Endodermal cell (in vitro differentiated cells): ENCODE measurements around the gene TBC1D1. TPM values are rescaled to one million over a fixed set of nuclear protein-coding genes. Genes with fewer than 3 reads are reported as not detected.
A peak's percentile ranks its signal among the peaks of the same experiment; 100 is the strongest.

ENCODE experiments used
- DNase-seq: peaks from one replicate; pipeline ENCODE4 v3.0.0-alpha.2; 2017
- H3K27ac ChIP-seq: 2 replicates; pipeline ENCODE4 v1.5.1; 2013; ENCODE audit warnings: mild to moderate bottlenecking, low read depth, low read length, moderate library complexity
- H3K27me3 ChIP-seq: 2 replicates; pipeline ENCODE4 v1.6.1; 2013; ENCODE audit warnings: mild to moderate bottlenecking, low read length, moderate library complexity; ENCODE audit not compliant: insufficient read depth, control insufficient read depth, poor library complexity, severe bottlenecking
- H3K36me3 ChIP-seq: 2 replicates; pipeline ENCODE4 v1.7.0; 2013; ENCODE audit warnings: mild to moderate bottlenecking, low read length, moderate library complexity; ENCODE audit not compliant: control insufficient read depth, insufficient read depth
- H3K4me1 ChIP-seq: one replicate; pipeline ENCODE4 v1.7.0; 2013; ENCODE audit warnings: low read length; ENCODE audit not compliant: control insufficient read depth, insufficient read depth
- H3K4me3 ChIP-seq: 2 replicates; pipeline ENCODE4 v1.5.1; 2013; ENCODE audit warnings: mild to moderate bottlenecking, low read length, moderate library complexity
- H3K9ac ChIP-seq: 2 replicates; pipeline ENCODE4 v1.6.1; 2013; ENCODE audit warnings: mild to moderate bottlenecking, low read length, moderate library complexity; ENCODE audit not compliant: poor library complexity, severe bottlenecking; ENCODE audit errors: extremely low read depth
- H3K9me3 ChIP-seq: 2 replicates; pipeline ENCODE4 v1.6.1; 2013; ENCODE audit warnings: mild to moderate bottlenecking, low read length, moderate library complexity; ENCODE audit not compliant: control insufficient read depth
- H3K27ac Mint-ChIP-seq: 2 replicates; pipeline ENCODE4 v1.8.0; 2020; ENCODE audit warnings: mixed read lengths
- H3K27me3 Mint-ChIP-seq: 2 replicates; pipeline ENCODE4 v1.8.0; 2021; ENCODE audit warnings: mild to moderate bottlenecking, mixed read lengths; ENCODE audit not compliant: insufficient read depth
- H3K36me3 Mint-ChIP-seq: 2 replicates; pipeline ENCODE4 v1.8.0; 2020; ENCODE audit warnings: low read depth, mixed read lengths
- H3K4me1 Mint-ChIP-seq: 2 replicates; pipeline ENCODE4 v1.8.0; 2020; ENCODE audit warnings: mixed read lengths
- H3K4me3 Mint-ChIP-seq: 2 replicates; pipeline ENCODE4 v1.8.0; 2020; ENCODE audit warnings: mild to moderate bottlenecking, moderate library complexity, mixed read lengths
- H3K9me3 Mint-ChIP-seq: 2 replicates; pipeline ENCODE4 v1.8.0; 2020; ENCODE audit warnings: mild to moderate bottlenecking, mixed read lengths
- WGBS, 2 experiments: methylation state at CpG; one replicate each; pipeline versions ENCODE4 v1.1.5 to v1.1.7; 2013; ENCODE audit warnings: missing lambda C conversion rate in 2 of 2, mixed read lengths in 1 of 2; ENCODE audit not compliant: insufficient coverage in 1 of 2, insufficient read length in 1 of 2; 5-methylcytosine and 5-hydroxymethylcytosine counted together
- total RNA-seq, 2 donors: library from RNA; stranded (reverse); fragmentation: NEBNext Ultra II Directional in 1 of 2; extraction: Animal tissue kit (Norgen Biotek cat#: 25700) in 1 of 2; gene quantifications; 2 replicates in 1 of 2; 3 replicates in 1 of 2; pipeline ENCODE4 v1.2.1, GENCODE V29; 2021
- TF ChIP-seq, protein P1 (sequence below): fragments of 200-600 bp; sonication (generic); conservative IDR thresholded peaks from 2 replicates; pipeline ENCODE4 v1.5.0; 2021; ENCODE audit warnings: antibody characterized with exemption, mild to moderate bottlenecking

TBC1D1 gene
- total RNA-seq, 2 donors from 2014 or later, result 110 to 122 TPM

DNA sequence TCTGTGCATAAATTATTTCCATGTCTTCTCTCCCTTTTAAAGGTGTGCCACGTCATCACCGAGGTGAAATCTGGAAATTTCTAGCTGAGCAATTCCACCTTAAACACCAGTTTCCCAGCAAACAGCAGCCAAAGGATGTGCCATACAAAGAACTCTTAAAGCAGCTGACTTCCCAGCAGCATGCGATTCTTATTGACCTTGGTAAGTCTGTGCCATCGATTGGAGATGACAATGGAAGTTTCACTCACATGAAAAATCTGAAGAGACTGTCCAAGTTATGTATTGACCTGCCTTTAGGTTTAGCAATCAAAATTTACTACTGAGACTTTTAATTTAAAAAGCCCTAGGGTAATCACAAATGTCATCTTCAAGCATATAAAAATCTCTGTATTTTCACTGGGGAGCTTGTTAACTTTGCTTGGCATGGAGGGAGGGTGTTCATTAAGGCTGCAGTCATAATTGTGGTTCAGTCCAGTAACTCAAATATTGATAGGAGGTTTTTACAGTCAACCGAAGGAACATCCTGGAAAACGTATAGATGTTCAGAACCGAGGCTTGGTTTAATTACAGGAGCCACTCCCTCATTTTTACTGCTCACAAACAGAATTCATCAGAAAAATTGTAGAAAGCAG lies 212.2 kb downstream of the TBC1D1 start:
- no peak for DNase-seq
- Mint-ChIP-seq H3K27ac (no peak overlapping the region), H3K4me1 (no peaks in the 10 kb centered on the region), H3K9me3 (no peaks in the 10 kb centered on the region), H3K36me3 (peaks cover 46% of the 10 kb centered on the region), H3K4me3 (no peak overlapping the region), H3K27me3 (no peaks in the 10 kb centered on the region)
- Histone ChIP-seq H3K27me3 (no peaks in the 10 kb centered on the region), H3K27ac (no peak overlapping the region), H3K9ac (no peak overlapping the region), H3K9me3 (no peaks in the 10 kb centered on the region), H3K36me3 (peaks cover 43% of the 10 kb centered on the region), H3K4me3 (no peak overlapping the region), H3K4me1 (no peaks in the 10 kb centered on the region)
- 95 to 100% methylated on average over 6 to 7 of the region's 7 CpGs for WGBS, 2 experiments
- TF ChIP-seq, protein P1, sequence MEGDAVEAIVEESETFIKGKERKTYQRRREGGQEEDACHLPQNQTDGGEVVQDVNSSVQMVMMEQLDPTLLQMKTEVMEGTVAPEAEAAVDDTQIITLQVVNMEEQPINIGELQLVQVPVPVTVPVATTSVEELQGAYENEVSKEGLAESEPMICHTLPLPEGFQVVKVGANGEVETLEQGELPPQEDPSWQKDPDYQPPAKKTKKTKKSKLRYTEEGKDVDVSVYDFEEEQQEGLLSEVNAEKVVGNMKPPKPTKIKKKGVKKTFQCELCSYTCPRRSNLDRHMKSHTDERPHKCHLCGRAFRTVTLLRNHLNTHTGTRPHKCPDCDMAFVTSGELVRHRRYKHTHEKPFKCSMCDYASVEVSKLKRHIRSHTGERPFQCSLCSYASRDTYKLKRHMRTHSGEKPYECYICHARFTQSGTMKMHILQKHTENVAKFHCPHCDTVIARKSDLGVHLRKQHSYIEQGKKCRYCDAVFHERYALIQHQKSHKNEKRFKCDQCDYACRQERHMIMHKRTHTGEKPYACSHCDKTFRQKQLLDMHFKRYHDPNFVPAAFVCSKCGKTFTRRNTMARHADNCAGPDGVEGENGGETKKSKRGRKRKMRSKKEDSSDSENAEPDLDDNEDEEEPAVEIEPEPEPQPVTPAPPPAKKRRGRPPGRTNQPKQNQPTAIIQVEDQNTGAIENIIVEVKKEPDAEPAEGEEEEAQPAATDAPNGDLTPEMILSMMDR, result no peak

DNA sequence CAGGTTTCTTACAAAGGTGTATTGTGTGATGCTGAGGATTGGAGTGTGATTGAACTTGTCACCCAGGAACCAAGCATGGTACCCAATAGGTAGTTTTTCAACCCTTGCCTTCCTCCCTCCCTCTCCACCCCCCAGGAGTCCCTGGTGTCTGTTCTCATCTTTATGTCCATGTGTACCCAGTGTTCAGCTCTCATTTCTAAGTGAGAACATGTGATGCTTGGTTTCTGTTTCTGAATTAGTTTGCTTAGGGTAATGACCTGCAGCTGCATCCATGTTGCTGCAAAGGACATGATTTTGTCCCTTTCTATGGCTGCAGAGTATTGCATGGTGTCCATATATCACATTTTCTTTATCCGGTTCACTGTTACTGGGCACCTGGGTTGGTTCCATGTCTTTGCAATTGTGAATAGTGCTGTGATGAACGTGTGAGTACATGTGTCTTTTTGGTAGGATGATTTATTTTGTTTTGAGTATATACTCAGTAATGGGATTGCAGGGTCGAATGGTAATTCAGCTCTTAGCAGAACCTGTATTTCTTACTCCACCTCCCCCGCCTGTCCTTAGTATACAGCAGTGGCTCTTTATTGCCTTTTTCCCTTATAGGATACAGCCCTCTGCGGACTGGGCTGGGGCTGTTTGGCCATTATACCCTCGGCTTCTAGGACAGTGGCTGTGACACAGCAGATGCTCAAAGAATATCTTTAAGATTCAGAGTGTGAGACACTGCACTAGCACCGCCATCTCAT lies 214.8 kb downstream of the TBC1D1 start:
- Mint-ChIP-seq H3K36me3 (peaks cover 56% of the 10 kb centered on the region), H3K4me1 (peaks cover 7% of the 10 kb centered on the region), H3K9me3 (no peaks in the 10 kb centered on the region), H3K27ac (no peak overlapping the region), H3K4me3 (no peak overlapping the region), H3K27me3 (no peaks in the 10 kb centered on the region)
- no peak overlapping the region for H3K4me3 ChIP-seq
- H3K4me1 ChIP-seq, result no peaks in the 10 kb centered on the region
- H3K27me3 ChIP-seq, result no peaks in the 10 kb centered on the region
- no peak for DNase-seq
- H3K36me3 ChIP-seq, result peaks cover 40% of the 10 kb centered on the region
- TF ChIP-seq, protein P1, result no peak
- 88 to 96% methylated on average over 6 to 7 of the region's 7 CpGs for WGBS, 2 experiments
- H3K27ac ChIP-seq, result no peak overlapping the region
- no peak overlapping the region for H3K9ac ChIP-seq
- H3K9me3 ChIP-seq, result no peaks in the 10 kb centered on the region

DNA sequence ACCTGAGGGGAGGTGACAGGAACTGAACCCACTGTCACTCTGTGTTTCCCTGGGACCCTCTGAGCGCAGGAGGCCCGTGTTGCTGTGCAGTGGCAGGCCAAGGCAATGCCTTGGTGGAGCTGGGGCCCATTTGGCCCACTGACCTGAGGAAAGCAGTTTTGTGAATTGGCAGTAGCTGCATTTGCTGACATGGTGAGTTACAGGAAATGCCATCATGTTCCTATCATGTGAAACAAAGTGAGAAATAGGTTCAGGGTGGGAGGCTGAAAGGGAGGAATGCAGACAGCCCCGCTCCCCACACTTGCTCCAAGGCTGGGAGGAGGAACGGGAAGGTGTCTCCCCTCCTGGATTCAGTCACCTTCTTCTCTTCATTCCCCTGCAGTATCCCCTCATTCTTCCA lies 215.4 kb downstream of the TBC1D1 start:
- 90 to 100% methylated on average over 2 to 4 of the region's 4 CpGs for WGBS, 2 experiments
- Histone ChIP-seq H3K27ac (no peak overlapping the region), H3K36me3 (peaks cover 40% of the 10 kb centered on the region), H3K4me3 (no peak overlapping the region), H3K9ac (no peak overlapping the region), H3K27me3 (no peaks in the 10 kb centered on the region), H3K9me3 (no peaks in the 10 kb centered on the region), H3K4me1 (no peaks in the 10 kb centered on the region)
- TF ChIP-seq, protein P1, result no peak
- Mint-ChIP-seq H3K27me3 (no peaks in the 10 kb centered on the region), H3K4me1 (peaks cover 7% of the 10 kb centered on the region), H3K36me3 (peaks cover 56% of the 10 kb centered on the region), H3K9me3 (no peaks in the 10 kb centered on the region), H3K4me3 (no peak overlapping the region), H3K27ac (peak overlapping the region; percentile 9)
- no peak for DNase-seq
